Stimulated activated CD4-positive, alpha-beta T cell treated with anti-CD3 and anti-CD28 coated beads, Interleukin-1b, Interleukin-23, amount 100 ng/mL, for 24 hours (primary cell): ENCODE measurements around the gene CX3CL1.

Source experiments
- DNase-seq, 4 experiments: peaks; one replicate each; pipeline ENCODE4 v3.0.0-alpha.2; 2020; ENCODE audit warnings: low read depth in 4 of 4, low spot score in 1 of 4

CX3CL1 gene

GRCh38 chr16:57405097-57405496, 32.8 kb downstream of the CX3CL1 start:
- DNase-seq: no peak

GRCh38 chr16:57406881-57407280, 34.6 kb downstream of the CX3CL1 start:
- DNase-seq: no peak

GRCh38 chr16:57407521-57408353, 35.4 kb downstream of the CX3CL1 start:
- DNase-seq: no peak

- no peak for DNase-seq
Measured at GRCh38 chr16:57409065-57409464, 36.8 kb downstream of the CX3CL1 start.

- no peak for DNase-seq
Measured at GRCh38 chr16:57409870-57410587, 37.7 kb downstream of the CX3CL1 start.

- no peak for DNase-seq
Measured at GRCh38 chr16:57411362-57411976, 39.2 kb downstream of the CX3CL1 start.

GRCh38 chr16:57412584-57412983, 40.3 kb downstream of the CX3CL1 start:
- DNase-seq: no peak

- DNase-seq: no peak
Measured at GRCh38 chr16:57413301-57413730, 41.0 kb downstream of the CX3CL1 start.

- no peak for DNase-seq
Measured at GRCh38 chr16:57413733-57414132, 41.4 kb downstream of the CX3CL1 start.

- DNase-seq: no peak
Measured at GRCh38 chr16:57416084-57416483, 43.8 kb downstream of the CX3CL1 start.

GRCh38 chr16:57419506-57419905, 47.2 kb downstream of the CX3CL1 start:
- DNase-seq: no peak

- DNase-seq: no peak
Measured at GRCh38 chr16:57422026-57422944, 50.0 kb downstream of the CX3CL1 start.

GRCh38 chr16:57423152-57423551, 50.9 kb downstream of the CX3CL1 start:
- no peak for DNase-seq

GRCh38 chr16:57424583-57424982, 52.3 kb downstream of the CX3CL1 start:
- no peak for DNase-seq

GRCh38 chr16:57426356-57426755, 54.1 kb downstream of the CX3CL1 start:
- no peak for DNase-seq

- DNase-seq: no peak
Measured at GRCh38 chr16:57427307-57427706, 55.0 kb downstream of the CX3CL1 start.

- no peak for DNase-seq
Measured at GRCh38 chr16:57427824-57428223, 55.5 kb downstream of the CX3CL1 start.

- no peak for DNase-seq
Measured at GRCh38 chr16:57430955-57431354, 58.7 kb downstream of the CX3CL1 start.

- no peak for DNase-seq
Measured at GRCh38 chr16:57432505-57432904, 60.2 kb downstream of the CX3CL1 start.

GRCh38 chr16:57432989-57433388, 60.7 kb downstream of the CX3CL1 start:
- DNase-seq: no peak

- no peak for DNase-seq
Measured at GRCh38 chr16:57434003-57434402, 61.7 kb downstream of the CX3CL1 start.
